GM12891 (cell line): ENCODE data around the gene MUC5AC.

Experiments used
- POLR2A ChIP-seq: IDR thresholded peaks from 2 replicates; pipeline ENCODE4 v1.6.1; 2011; ENCODE audit warnings: low read depth, low read length, control low read depth
- POLR2AphosphoS5 ChIP-seq: IDR thresholded peaks from 2 replicates; pipeline ENCODE4 v1.6.1; 2011; ENCODE audit warnings: low read depth, low read length, control low read depth
- TAF1 ChIP-seq: IDR thresholded peaks from 2 replicates; pipeline ENCODE4 v1.6.1; 2011; ENCODE audit warnings: low read depth, low read length, control low read depth

- TF ChIP-seq POLR2A (no peak), POLR2AphosphoS5 (no peak), TAF1 (no peak)
Observed at GRCh38 chr11:1116666-1117390, 40.9 kb upstream of the MUC5AC start.
